ENCODE measurements around the gene RAB1A. TPM values are rescaled to one million over a fixed set of nuclear protein-coding genes. Genes with fewer than 3 reads are reported as not detected.

RAB1A gene
- total and polyA plus RNA-seq, 9 of the 15 experiments (the other 6 are each of a cell fraction or from before 2014, with no cell fraction given), result 43.8 to 163 (median 67.7) TPM

- Histone ChIP-seq H3K27me3 (ENCODE audit: control insufficient read depth in 2 of 2, insufficient read depth in 2 of 2, low read length in 2 of 2) (no peaks in the 10 kb centered on the region), H2AFZ (ENCODE audit: low read depth, low read length) (peak overlapping the region; percentile 22; the same call in 1 of the 2 replicates), H3K9me1 (ENCODE audit: control insufficient read depth, insufficient read depth, low read length) (no peaks in the 10 kb centered on the region), H3K27ac (ENCODE audit: extremely low read depth, low read depth, low read length) (no peak overlapping the region), H3K79me2 (ENCODE audit: control insufficient read depth, insufficient read depth, low read length) (no peaks in the 10 kb centered on the region), H3K9me3 (replicated peaks; ENCODE audit: control insufficient read depth, insufficient read depth, low read depth, low read length) (peaks cover 4% of the 10 kb centered on the region), H3K4me3 (no peak overlapping the region), H3K4me2 (ENCODE audit: insufficient read depth, low read length) (no peak overlapping the region; the same call in 1 of the 2 replicates), H4K20me1 (replicated peaks; ENCODE audit: control insufficient read depth, insufficient read depth, low read length) (no peaks in the 10 kb centered on the region), H3K36me3 (ENCODE audit: control insufficient read depth, insufficient read depth, low read length) (no peaks in the 10 kb centered on the region), H3K9ac (ENCODE audit: insufficient read depth in 1 of 2, low read depth in 2 of 2, low read length in 2 of 2) (no peak overlapping the region), H3K4me1 (replicated peaks in 1 of 2; ENCODE audit: control insufficient read depth in 2 of 2, insufficient read depth in 2 of 2, low read length in 2 of 2) (peaks cover 2 to 4% of the 10 kb centered on the region in 2 experiments; a peak in 2 of 5 replicates)
- POLR2A ChIA-PET, result interaction anchor here (0.6 kb wide), 2 partner anchors 9 to 523 kb away, joined by 3 to 4 read pairs; no protein-coding TSS in a partner anchor
- BruUV-seq (replicated peaks), result no TSS peak
- intact Hi-C loops (cut with micrococcal nuclease), result loop anchor here (1.0 to 2.0 kb wide), 2 partner anchors 62 to 123 kb away; no protein-coding TSS in a partner anchor
- ATAC-seq, result peak; percentile 98
- in situ Hi-C loops (cut with MboI), result loop anchor here (5.0 kb wide), 1 partner anchor 123 kb away; no protein-coding TSS in a partner anchor
- WGBS (ENCODE audit: insufficient coverage, low coverage, missing lambda C conversion rate), result 21% methylated on average over 13 of the region's 13 CpGs
- peak; percentile 94 for FAIRE-seq
- CTCF ChIA-PET (ENCODE audit: low intra/inter-chr PET ratio), result interaction anchor here (0.6 to 2.0 kb wide), 7 partner anchors 23 to 453 kb away, joined by 3 to 22 read pairs (median 4); no protein-coding TSS in a partner anchor
- peak; percentile 81 to 87 (median 86) for DNase-seq (ENCODE audit: extremely low read depth in 1 of 4, low spot score in 3 of 4)
- no peak for TF ChIP-seq TAF1 (IDR thresholded peaks at IDR 0.05; ENCODE audit: control insufficient read depth, extremely low read depth, insufficient read depth, low read length, severe bottlenecking)
- TF ChIP-seq CTCF (IDR thresholded peaks at IDR 0.05 in 2 of 3, conservative IDR thresholded peaks at IDR 0.05 in 1 of 3; ENCODE audit: insufficient read depth in 2 of 3, low read depth in 1 of 3, low read length in 3 of 3), result peak; percentile 92 to 94 (median 93)
- TF ChIP-seq CREM (IDR thresholded peaks at IDR 0.05; ENCODE audit: low read depth), result peak; percentile 37
- no peak for TF ChIP-seq THAP12 (CRISPR knock-in tag; IDR thresholded peaks at IDR 0.05)
- TF ChIP-seq CBX5 (IDR thresholded peaks at IDR 0.05; ENCODE audit: borderline replicate concordance, low read depth), result no peak
- peak; percentile 27; the same call in 1 of the 2 replicates for TF ChIP-seq JUND (IDR thresholded peaks at IDR 0.05; ENCODE audit: borderline replicate concordance, low read depth, low read length)
- TF ChIP-seq JUND (tag; IDR thresholded peaks at IDR 0.05; ENCODE audit: borderline replicate concordance, low read depth, low read length), result no peak; the same call in 2 of the 3 replicates
- TF ChIP-seq KDM4B (IDR thresholded peaks at IDR 0.05; ENCODE audit: borderline replicate concordance in 2 of 2, low read depth in 1 of 2), result no peak
- no peak for TF ChIP-seq TEAD4 (IDR thresholded peaks at IDR 0.05; ENCODE audit: low read length)
- TF ChIP-seq TEAD4 (CRISPR knock-in tag; IDR thresholded peaks at IDR 0.05; ENCODE audit: borderline replicate concordance), result no peak
- TF ChIP-seq EGR1 (conservative IDR thresholded peaks at IDR 0.05), result peak; percentile 98
- TF ChIP-seq ARID1B (IDR thresholded peaks at IDR 0.05), result peak; percentile 35; the same call in 1 of the 2 replicates
- no peak for TF ChIP-seq HDAC2 (IDR thresholded peaks at IDR 0.05)
- no peak for TF ChIP-seq USF1 (CRISPR knock-in tag; IDR thresholded peaks at IDR 0.05)
- TF ChIP-seq DPF2 (IDR thresholded peaks at IDR 0.05), result 0 out of 2 replicates have a peak, but pooled peaks have one; percentile 26
- TF ChIP-seq MTA3 (IDR thresholded peaks at IDR 0.05; ENCODE audit: borderline replicate concordance), result 0 out of 2 replicates have a peak, but pooled peaks have one; percentile 28
Measured at GRCh38 chr2:65040400-65041261, 89.3 kb downstream of the RAB1A start.

Measured in K562 (cell line).